ENCODE measurements around the gene BCAT1. TPM values are rescaled to one million over a fixed set of nuclear protein-coding genes. Genes with fewer than 3 reads are reported as not detected.

Gene BCAT1
- total and polyA plus RNA-seq, 2 of the 8 experiments (the other 6 are each of a cell fraction or from before 2014, with no cell fraction given): 19.7 to 263 TPM

DNA sequence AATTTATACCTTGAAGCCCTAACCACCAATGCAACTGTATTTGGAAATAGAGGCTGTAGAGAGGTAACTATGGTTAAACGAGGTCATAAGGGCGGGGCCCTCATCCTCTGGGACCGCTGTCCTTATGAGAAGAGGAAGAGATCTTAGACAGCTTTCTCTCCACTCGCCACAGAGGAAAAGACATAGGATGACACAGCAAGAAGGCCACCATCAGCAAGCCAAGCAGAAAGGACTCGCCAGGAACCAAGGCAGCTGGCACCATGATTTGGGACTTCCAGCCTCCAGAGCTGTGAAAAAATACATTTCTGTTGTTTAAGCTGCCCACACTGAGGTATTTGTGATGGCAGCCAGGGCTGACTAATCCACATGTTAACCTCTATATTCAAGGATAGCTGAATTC lies 30.4 kb upstream of the BCAT1 start (continued):
- TF ChIP-seq SUZ12 (IDR thresholded peaks at IDR 0.05; ENCODE audit: low read length) (no peak), JUN (IDR thresholded peaks at IDR 0.05; ENCODE audit: low read depth, low read length) (no peak), KDM5A (IDR thresholded peaks at IDR 0.05; ENCODE audit: low read length) (no peak), HDAC2 (IDR thresholded peaks at IDR 0.05; ENCODE audit: borderline replicate concordance in 1 of 2, low read depth in 2 of 2, low read length in 2 of 2) (no peak), SIN3A (conservative IDR thresholded peaks at IDR 0.05 in 1 of 2, IDR thresholded peaks at IDR 0.05 in 1 of 2; ENCODE audit: low read depth in 1 of 2, low read length in 2 of 2) (no peak), POU5F1 (IDR thresholded peaks at IDR 0.05; ENCODE audit: low read depth, low read length) (no peak), CEBPB (IDR thresholded peaks at IDR 0.05; ENCODE audit: low read depth, low read length) (no peak), BACH1 (IDR thresholded peaks at IDR 0.05; ENCODE audit: low read length) (no peak)
- TF ChIP-seq, protein P1, sequence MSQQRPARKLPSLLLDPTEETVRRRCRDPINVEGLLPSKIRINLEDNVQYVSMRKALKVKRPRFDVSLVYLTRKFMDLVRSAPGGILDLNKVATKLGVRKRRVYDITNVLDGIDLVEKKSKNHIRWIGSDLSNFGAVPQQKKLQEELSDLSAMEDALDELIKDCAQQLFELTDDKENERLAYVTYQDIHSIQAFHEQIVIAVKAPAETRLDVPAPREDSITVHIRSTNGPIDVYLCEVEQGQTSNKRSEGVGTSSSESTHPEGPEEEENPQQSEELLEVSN (IDR thresholded peaks at IDR 0.05): no peak

All from H1 (cell line).